Activated T-helper 1 cell treated with anti-CD3 and anti-CD28 coated beads, Interleukin-12 subunit alpha, Interleukin-12 subunit beta, Interleukin-2, Interleukin-4 antibody, amounts not matched to agents 30 ng/mL and 10 ng/mL and 1 ng/mL, durations not matched to agents 14 hours and 24 hours and 36 hours (primary cell): ENCODE data around the gene PAGR1. TPM values are rescaled to one million over a fixed set of nuclear protein-coding genes. Genes with fewer than 3 reads are reported as not detected.

Experiments
- total RNA-seq: library from RNA; stranded (reverse); gene quantifications from 2 replicates; pipeline ENCODE4 v1.2.3, GENCODE V29; 2022

PAGR1 gene
- total RNA-seq, 1 donor from 2014 or later = 29.2 TPM

Other genes with a start within 250 kb of the PAGR1 start
- 191 and 196 TPM in 2 replicates for gene SPN, start 152.9 kb upstream of the PAGR1 start, total RNA-seq
- 6.3 and 6.5 TPM in 2 replicates for gene QPRT, start 137.0 kb upstream of the PAGR1 start, total RNA-seq
- gene C16orf54, start 70.2 kb upstream of the PAGR1 start, total RNA-seq = 21.3 and 24.6 TPM in 2 replicates
- not detected in 2 replicates for gene ZG16, start 37.9 kb upstream of the PAGR1 start, total RNA-seq
- gene KIF22, start 25.4 kb upstream of the PAGR1 start, total RNA-seq = 134 and 140 TPM in 2 replicates
- gene MAZ, start 9.6 kb upstream of the PAGR1 start, total RNA-seq = 365 and 380 TPM in 2 replicates
- 1.0 and 1.3 TPM in 2 replicates for gene PRRT2, start 4.0 kb upstream of the PAGR1 start, total RNA-seq
- 117 and 124 TPM in 2 replicates for gene MVP, start 4.3 kb downstream of the PAGR1 start, total RNA-seq
- gene CDIPT, start 47.1 kb downstream of the PAGR1 start, total RNA-seq = 83.7 and 85.5 TPM in 2 replicates
- 0.16 and 0.32 TPM in 2 replicates for gene SEZ6L2, start 83.4 kb downstream of the PAGR1 start, total RNA-seq
- gene ASPHD1, start 84.3 kb downstream of the PAGR1 start, total RNA-seq = 4.2 and 4.7 TPM in 2 replicates
- 53.7 and 58.2 TPM in 2 replicates for gene KCTD13, start 110.1 kb downstream of the PAGR1 start, total RNA-seq
- 41.5 and 43.7 TPM in 2 replicates for gene TMEM219, start 145.9 kb downstream of the PAGR1 start, total RNA-seq
- gene TAOK2, start 157.7 kb downstream of the PAGR1 start, total RNA-seq = 38.5 and 39.7 TPM in 2 replicates
- 48.8 and 50.1 TPM in 2 replicates for gene HIRIP3, start 179.5 kb downstream of the PAGR1 start, total RNA-seq
- 128 and 137 TPM in 2 replicates for gene INO80E, start 180.1 kb downstream of the PAGR1 start, total RNA-seq
- 2.0 and 2.3 TPM in 2 replicates for gene DOC2A, start 194.9 kb downstream of the PAGR1 start, total RNA-seq
- gene C16orf92, start 207.0 kb downstream of the PAGR1 start, total RNA-seq = not detected in 2 replicates
- 1.6 and 1.9 TPM in 2 replicates for gene TLCD3B, start 215.1 kb downstream of the PAGR1 start, total RNA-seq
- gene ALDOA, start 249.6 kb downstream of the PAGR1 start, total RNA-seq = 1,715 and 1,718 TPM in 2 replicates